HG03457 (cell line): ENCODE measurements around the gene IL3.

ENCODE experiments used
- ATAC-seq: cut with Tn5 transposase; IDR thresholded peaks from one replicate; pipeline ENCODE4 v1.9.1; 2021; ENCODE audit warnings: moderate number of reproducible peaks; ENCODE audit not compliant: unreplicated experiment

Gene IL3

DNA sequence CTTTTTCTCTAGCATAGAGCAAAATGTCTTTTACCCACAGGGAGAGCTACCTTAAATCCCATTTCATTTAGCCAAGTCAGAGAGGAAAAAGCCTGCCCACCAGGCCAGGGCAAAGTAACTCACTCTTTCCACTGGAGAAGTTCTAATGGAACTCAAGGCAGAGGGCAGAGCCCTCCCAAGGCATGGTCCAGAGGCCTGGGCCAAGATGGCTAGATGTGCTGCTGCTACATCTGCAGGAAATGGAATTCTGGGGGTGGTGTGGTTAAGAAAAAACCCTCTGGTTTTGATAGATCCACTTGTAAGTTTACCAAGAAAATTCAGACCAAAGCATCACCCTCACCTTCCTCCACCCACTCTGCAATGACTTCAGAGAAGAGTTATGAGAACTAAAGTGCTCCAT lies 50.5 kb downstream of the IL3 start:
- ATAC-seq: no peak

DNA sequence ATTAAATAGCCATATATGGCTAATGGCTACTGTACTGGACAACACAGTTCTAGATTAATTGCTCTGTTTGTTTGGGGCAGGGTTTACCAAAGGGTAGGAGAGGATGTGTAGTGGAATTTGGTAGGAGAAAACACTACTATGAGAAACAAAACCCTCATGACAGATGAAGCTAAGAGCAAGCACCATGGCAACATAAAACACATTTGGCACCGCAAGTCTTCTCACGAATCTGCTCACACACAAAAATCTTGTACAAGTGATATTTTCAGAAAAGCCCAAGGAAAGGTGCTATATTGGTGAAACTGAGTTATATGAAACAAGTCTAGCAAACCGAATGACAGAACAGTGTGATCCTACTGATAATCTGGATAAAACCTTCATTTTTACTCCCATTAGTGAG lies 51.7 kb downstream of the IL3 start:
- no peak for ATAC-seq
